Measurements from ENCODE around the gene LRSAM1.

GRCh38 chr9:127488946-127489345, 37.6 kb downstream of the LRSAM1 start:
- no peak for TF ChIP-seq CTCF (IDR thresholded peaks at IDR 0.05; ENCODE audit: borderline replicate concordance, extremely low read depth, low read length, poor library complexity, severe bottlenecking)
- no peak for TF ChIP-seq EZH2 (IDR thresholded peaks at IDR 0.05; ENCODE audit: borderline replicate concordance, low read depth, low read length, severe bottlenecking)

Data from DND-41 (cell line).